ENCODE measurements around the gene PPFIBP1. TPM values are rescaled to one million over a fixed set of nuclear protein-coding genes. Genes with fewer than 3 reads are reported as not detected.

The PPFIBP1 gene
- total and polyA plus RNA-seq, 2 donors (not counting 1 experiment from before 2014, with no cell fraction given), result 3.3 to 15.0 TPM

- no peak overlapping the region for H3K4me2 ChIP-seq (replicated peaks; ENCODE audit: low read depth, low read length, poor library complexity, severe bottlenecking)
- H3K36me3 ChIP-seq (replicated peaks in 1 of 2; ENCODE audit: control extremely low read depth in 1 of 2, control insufficient read depth in 1 of 2, extremely low read depth in 1 of 2, insufficient read depth in 2 of 2, low read length in 1 of 2), result no peaks in the 10 kb centered on the region
- ChIA-PET POLR2A (no interaction called here), CTCF (no interaction called here)
- DNase-seq, result no peak
- H3K27me3 ChIP-seq (replicated peaks in 1 of 4; ENCODE audit: control extremely low read depth in 1 of 4, control insufficient read depth in 3 of 4, insufficient read depth in 4 of 4, low read length in 3 of 4), result no peaks in the 10 kb centered on the region
- H3K79me2 ChIP-seq (ENCODE audit: control insufficient read depth, insufficient read depth, low read length), result no peaks in the 10 kb centered on the region
- WGBS (ENCODE audit: insufficient coverage), result no CpG with 5 or more reads among the region's 4 CpGs
- peaks cover 8 to 17% of the 10 kb centered on the region in 2 donors for H3K4me1 ChIP-seq (ENCODE audit: control insufficient read depth in 2 of 2, insufficient read depth in 2 of 2, low read length in 2 of 2)
- intact Hi-C loops (cut with micrococcal nuclease), result no loop called here
- Mint-ChIP-seq H3K4me1 (peaks cover 37% of the 10 kb centered on the region), H3K4me3 (no peak overlapping the region), H3K27me3 (no peaks in the 10 kb centered on the region), H3K9me3 (ENCODE audit: insufficient read depth) (no peaks in the 10 kb centered on the region), H3K27ac (no peak overlapping the region)
- ATAC-seq (ENCODE audit: low read depth), result no peak
- TF ChIP-seq EZH2 (IDR thresholded peaks at IDR 0.05; ENCODE audit: borderline replicate concordance, insufficient read depth, low read depth, low read length, poor library complexity, severe bottlenecking), result no peak
- no peak for TF ChIP-seq CTCF (IDR thresholded peaks at IDR 0.05)
- no peaks in the 10 kb centered on the region for H4K20me1 ChIP-seq (ENCODE audit: control insufficient read depth, insufficient read depth, low read length, poor library complexity, severe bottlenecking)
- H3K4me3 ChIP-seq (ENCODE audit: control extremely low read depth in 1 of 5, extremely low read depth in 1 of 5, insufficient read depth in 1 of 5, low read depth in 2 of 5, low read length in 4 of 5), result no peak overlapping the region
- H3K9me3 ChIP-seq (ENCODE audit: control extremely low read depth in 1 of 3, control insufficient read depth in 2 of 3, insufficient read depth in 1 of 3, low read length in 2 of 3), result no peaks in the 10 kb centered on the region
- no peak overlapping the region for H3K9ac ChIP-seq (ENCODE audit: low read length)
- no peak overlapping the region for H3K27ac ChIP-seq (ENCODE audit: low read length in 2 of 2)
- no peak overlapping the region for H2AFZ ChIP-seq (ENCODE audit: insufficient read depth, low read depth, low read length, poor library complexity, severe bottlenecking)
Measured at GRCh38 chr12:27577688-27578087, 53.7 kb downstream of the PPFIBP1 start.

- no peak for ATAC-seq (ENCODE audit: low read depth)
- 30% methylated on average over 3 of the region's 7 CpGs for WGBS (ENCODE audit: insufficient coverage)
- no peak overlapping the region for H3K9ac ChIP-seq (ENCODE audit: low read length)
- TF ChIP-seq CTCF (IDR thresholded peaks at IDR 0.05) (no peak), EZH2 (IDR thresholded peaks at IDR 0.05; ENCODE audit: borderline replicate concordance, insufficient read depth, low read depth, low read length, poor library complexity, severe bottlenecking) (no peak)
- no peak overlapping the region for H3K4me3 Mint-ChIP-seq
- DNase-seq, result no peak
- peaks cover 37% of the 10 kb centered on the region for H3K4me1 Mint-ChIP-seq
- H3K9me3 ChIP-seq (ENCODE audit: control extremely low read depth in 1 of 3, control insufficient read depth in 2 of 3, insufficient read depth in 1 of 3, low read length in 2 of 3), result no peaks in the 10 kb centered on the region
- no peaks in the 10 kb centered on the region for H3K9me3 Mint-ChIP-seq (ENCODE audit: insufficient read depth)
- H2AFZ ChIP-seq (ENCODE audit: insufficient read depth, low read depth, low read length, poor library complexity, severe bottlenecking), result no peak overlapping the region
- H3K79me2 ChIP-seq (ENCODE audit: control insufficient read depth, insufficient read depth, low read length), result no peaks in the 10 kb centered on the region
- POLR2A ChIA-PET, result no interaction called here
- H3K27me3 ChIP-seq (replicated peaks in 1 of 4; ENCODE audit: control extremely low read depth in 1 of 4, control insufficient read depth in 3 of 4, insufficient read depth in 4 of 4, low read length in 3 of 4), result no peaks in the 10 kb centered on the region
- H4K20me1 ChIP-seq (ENCODE audit: control insufficient read depth, insufficient read depth, low read length, poor library complexity, severe bottlenecking), result no peaks in the 10 kb centered on the region
- H3K4me3 ChIP-seq (ENCODE audit: control extremely low read depth in 1 of 5, extremely low read depth in 1 of 5, insufficient read depth in 1 of 5, low read depth in 2 of 5, low read length in 4 of 5), result no peak overlapping the region
- no peaks in the 10 kb centered on the region for H3K36me3 ChIP-seq (replicated peaks in 1 of 2; ENCODE audit: control extremely low read depth in 1 of 2, control insufficient read depth in 1 of 2, extremely low read depth in 1 of 2, insufficient read depth in 2 of 2, low read length in 1 of 2)
- no peak overlapping the region for H3K27ac ChIP-seq (ENCODE audit: low read length in 2 of 2)
- no peaks in the 10 kb centered on the region for H3K27me3 Mint-ChIP-seq
- no peak overlapping the region for H3K4me2 ChIP-seq (replicated peaks; ENCODE audit: low read depth, low read length, poor library complexity, severe bottlenecking)
- no peak overlapping the region for H3K27ac Mint-ChIP-seq
- intact Hi-C loops (cut with micrococcal nuclease), result no loop called here
- CTCF ChIA-PET, result no interaction called here
- peaks cover 8 to 17% of the 10 kb centered on the region in 2 donors for H3K4me1 ChIP-seq (ENCODE audit: control insufficient read depth in 2 of 2, insufficient read depth in 2 of 2, low read length in 2 of 2)
Measured at GRCh38 chr12:27578689-27579372, 54.8 kb downstream of the PPFIBP1 start.
